GM18507 (cell line): ENCODE data around the gene CFAP300.

Experiments
- DNase-seq: peaks from one replicate; pipeline ENCODE4 v3.0.0; 2011; ENCODE audit warnings: low read depth; ENCODE audit not compliant: insufficient read length; ENCODE audit errors: extremely low spot score
- FAIRE-seq: peaks from 2 replicates; lab custom pipeline; 2011; peaks lifted over from hg19 to GRCh38; lab: Jason Lieb, UNC

Gene CFAP300

DNA sequence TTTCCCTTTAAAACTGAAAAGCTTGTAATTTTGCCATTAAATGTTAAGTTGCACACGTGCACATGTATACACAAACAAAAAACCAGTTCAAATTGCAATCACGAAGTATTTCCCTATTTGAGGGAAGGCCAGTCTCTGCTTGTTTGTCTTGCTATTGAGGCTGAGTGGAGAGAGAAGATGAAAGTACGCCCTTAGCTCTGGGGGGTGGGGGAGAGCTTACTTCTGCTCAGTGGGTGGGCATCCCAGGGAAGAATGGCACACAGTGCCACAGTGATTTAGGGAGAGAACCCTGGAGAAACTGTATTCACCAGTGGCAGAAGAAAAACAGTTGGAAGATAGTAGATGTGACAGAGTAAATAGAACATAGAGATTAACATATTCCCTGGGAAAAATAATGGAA lies 71.7 kb downstream of the CFAP300 start:
- no peak for FAIRE-seq
- no peak for DNase-seq

DNA sequence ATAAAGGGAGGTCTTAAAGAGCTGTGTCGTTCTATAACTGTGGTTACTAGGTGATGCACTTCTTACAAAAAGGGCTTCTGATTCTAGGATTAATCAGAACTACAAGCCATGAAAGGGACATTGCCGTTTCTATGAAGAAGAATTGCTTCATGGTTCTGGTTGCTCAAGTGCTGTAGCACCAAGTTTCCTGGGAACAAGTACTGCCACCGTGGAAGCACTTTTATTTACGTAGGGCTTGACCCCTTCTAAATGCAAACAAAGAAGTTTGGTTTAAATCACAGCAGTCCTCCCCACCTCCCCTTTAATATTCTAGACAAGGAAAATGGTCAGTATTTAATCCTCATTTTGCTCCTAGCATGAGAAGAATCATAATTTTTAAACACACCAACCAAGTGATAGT lies 72.8 kb downstream of the CFAP300 start:
- DNase-seq (no peak), FAIRE-seq (no peak)

DNA sequence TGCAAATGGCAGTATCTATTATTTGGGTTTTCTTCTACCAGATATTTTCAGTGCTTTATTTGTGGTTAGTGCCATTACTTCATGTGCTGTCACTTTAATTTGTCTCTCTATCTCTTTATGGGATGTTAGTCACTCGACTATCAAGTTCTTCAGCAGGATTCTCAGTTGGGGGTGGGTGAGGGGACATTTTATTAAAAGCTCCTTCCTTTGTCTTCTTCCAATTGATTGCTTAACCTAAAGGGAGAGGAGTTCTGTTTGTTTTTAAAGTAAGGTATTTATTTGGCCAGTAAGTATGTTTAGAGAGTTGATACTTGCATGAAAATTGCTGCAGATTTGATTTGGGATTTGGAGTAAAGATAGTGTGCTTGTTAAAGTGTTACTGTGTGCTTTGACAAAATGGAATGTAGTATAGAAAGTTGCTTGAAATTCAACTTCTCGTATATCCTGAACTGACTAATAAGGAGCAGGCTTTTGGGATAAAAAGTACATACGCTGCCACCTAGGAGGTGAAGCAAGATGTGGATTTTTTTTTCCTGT lies 73.3 kb downstream of the CFAP300 start:
- FAIRE-seq (no peak), DNase-seq (no peak)

DNA sequence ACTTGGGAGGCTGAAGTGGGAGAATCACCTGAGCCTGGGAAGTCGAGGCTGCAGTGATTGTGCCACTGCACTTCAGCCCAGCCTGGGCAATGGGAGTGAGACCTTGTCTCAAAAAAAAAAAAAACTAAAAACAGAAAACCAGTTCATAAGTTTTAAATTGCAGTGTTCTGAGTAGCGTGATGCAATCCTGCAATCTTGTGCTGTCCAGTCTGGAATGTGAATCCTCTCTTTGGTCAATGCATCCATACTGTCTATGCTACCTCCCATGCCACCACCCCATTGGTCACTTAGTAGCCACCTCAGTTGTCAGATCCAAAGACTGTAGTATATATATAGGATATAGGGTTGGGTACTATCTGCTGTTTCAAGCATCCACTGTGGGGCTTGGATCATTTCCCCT lies 74.1 kb downstream of the CFAP300 start:
- FAIRE-seq, result no peak
- DNase-seq, result no peak
